H1 (cell line): ENCODE results near the gene MYL5. TPM values are rescaled to one million over a fixed set of nuclear protein-coding genes. Genes with fewer than 3 reads are reported as not detected.

Experiments
- CTCF ChIA-PET: fragments of 300-600 bp; sonication (Branson Sonifier 250); formaldehyde crosslinking; loops from one replicate; lab custom pipeline; 2021; ENCODE audit not compliant: partially characterized antibody; lab: Charles Lee
- POLR2A ChIA-PET: fragments of 300-600 bp; sonication (Branson Sonifier 250); formaldehyde crosslinking; loops from one replicate; lab custom pipeline; 2021; ENCODE audit warnings: inconsistent platforms; ENCODE audit not compliant: partially characterized antibody; lab: Charles Lee
- DNase-seq, 2 experiments: peaks; one replicate each; pipeline versions ENCODE4 v3.0.0 to v3.0.0-alpha.2; 2010 to 2022; ENCODE audit warnings: low spot score in 2 of 2, low read depth in 1 of 2, mixed read lengths in 1 of 2
- FAIRE-seq: peaks from 2 replicates; lab custom pipeline; 2011; peaks lifted over from hg19 to GRCh38; lab: Jason Lieb, UNC
- H2AFZ ChIP-seq: 2 replicates; pipeline ENCODE4 v1.8.1; 2012; ENCODE audit warnings: low read length, inconsistent platforms
- H2AK5ac ChIP-seq: 2 replicates; pipeline ENCODE4 v1.6.1; 2013; ENCODE audit warnings: low read depth, low read length
- H2BK120ac ChIP-seq: replicated peaks from 2 replicates; pipeline ENCODE3; 2013; ENCODE audit warnings: low read depth, low read length, inconsistent platforms
- H2BK12ac ChIP-seq: 2 replicates; pipeline ENCODE4 v1.6.1; 2013; ENCODE audit warnings: low read depth, low read length
- H2BK15ac ChIP-seq: 2 replicates; pipeline ENCODE4 v1.6.1; 2013; ENCODE audit warnings: low read length
- H2BK20ac ChIP-seq: 2 replicates; pipeline ENCODE4 v1.6.1; 2013; ENCODE audit warnings: low read length
- H2BK5ac ChIP-seq: 2 replicates; pipeline ENCODE4 v1.6.1; 2013; ENCODE audit warnings: low read depth, low read length
- H3K14ac ChIP-seq: 2 replicates; pipeline ENCODE4 v1.6.1; 2013; ENCODE audit warnings: inconsistent platforms; ENCODE audit not compliant: insufficient read length
- H3K18ac ChIP-seq: 2 replicates; pipeline ENCODE4 v1.6.1; 2013; ENCODE audit warnings: low read length; ENCODE audit errors: extremely low read depth
- H3K23ac ChIP-seq: 2 replicates; pipeline ENCODE4 v1.6.1; 2013; ENCODE audit warnings: inconsistent platforms; ENCODE audit not compliant: insufficient read length
- H3K23me2 ChIP-seq: 2 replicates; pipeline ENCODE4 v1.6.1; 2013; ENCODE audit warnings: low read depth, low read length
- H3K27ac ChIP-seq: 2 replicates; pipeline ENCODE4 v1.6.1; 2011; ENCODE audit warnings: low read depth, low read length, inconsistent platforms
- H3K27me3 ChIP-seq, 4 experiments: replicated peaks in 1 of 4; 1 replicate in 1 of 4; 2 replicates in 3 of 4; pipeline versions ENCODE4 v1.6.1 to v1.8.1; 2011 to 2013; ENCODE audit warnings: low read length in 3 of 4, mild to moderate bottlenecking in 3 of 4, inconsistent platforms in 2 of 4, mixed read lengths in 2 of 4, moderate library complexity in 1 of 4; ENCODE audit not compliant: control insufficient read depth in 3 of 4, insufficient read depth in 3 of 4; ENCODE audit errors: extremely low read depth in 1 of 4
- H3K36me3 ChIP-seq, 4 experiments: 2 replicates each; pipeline versions ENCODE4 v1.6.1 to v1.8.1; 2011 to 2013; ENCODE audit warnings: mild to moderate bottlenecking in 4 of 4, low read length in 3 of 4, moderate library complexity in 2 of 4, control low read depth in 1 of 4, inconsistent platforms in 1 of 4; ENCODE audit not compliant: insufficient read depth in 4 of 4, control insufficient read depth in 2 of 4
- H3K4ac ChIP-seq: replicated peaks from 2 replicates; pipeline ENCODE3; 2013; ENCODE audit warnings: low read length, low read depth, mixed read lengths, inconsistent platforms; ENCODE audit not compliant: insufficient read length
- H3K4me1 ChIP-seq, 4 experiments: replicated peaks in 1 of 4; 1 replicate in 1 of 4; 2 replicates in 3 of 4; pipeline versions ENCODE4 v1.6.1 to v1.8.1; 2011 to 2013; ENCODE audit warnings: low read length in 3 of 4, inconsistent platforms in 2 of 4, mixed read lengths in 1 of 4; ENCODE audit not compliant: insufficient read depth in 4 of 4, control insufficient read depth in 3 of 4
- H3K4me2 ChIP-seq, 2 experiments: 2 replicates each; pipeline versions ENCODE4 v1.6.1 to v1.8.1; 2011 to 2013; ENCODE audit warnings: low read depth in 2 of 2, low read length in 2 of 2, control low read depth in 1 of 2, inconsistent platforms in 1 of 2, mild to moderate bottlenecking in 1 of 2; ENCODE audit not compliant: insufficient read depth in 1 of 2
- H3K4me3 ChIP-seq, 4 experiments: fragments of 200-600, 300-600 bp in 1 of 4; sonication (generic), shearing (Covaris generic), sonication (Bioruptor Twin) in 1 of 4; 2 replicates each; pipeline versions ENCODE4 v1.5.1 to v1.8.1; 2011 to 2016; ENCODE audit warnings: low read length in 4 of 4, low read depth in 3 of 4, control low read depth in 2 of 4, inconsistent platforms in 2 of 4, mild to moderate bottlenecking in 2 of 4, mixed read lengths in 1 of 4, moderate library complexity in 1 of 4; ENCODE audit not compliant: insufficient read depth in 2 of 4; ENCODE audit errors: extremely low read depth in 1 of 4
- H3K56ac ChIP-seq: replicated peaks from 2 replicates; pipeline ENCODE3; 2013; ENCODE audit warnings: low read depth, mild to moderate bottlenecking, mixed read lengths, low read length, inconsistent platforms; ENCODE audit not compliant: insufficient read length
- H3K79me1 ChIP-seq: 2 replicates; pipeline ENCODE4 v1.6.1; 2013; ENCODE audit warnings: low read depth, low read length, control low read depth
- H3K79me2 ChIP-seq, 2 experiments: 2 replicates each; pipeline versions ENCODE4 v1.6.1 to v1.8.1; 2012 to 2013; ENCODE audit warnings: low read length in 2 of 2, mild to moderate bottlenecking in 2 of 2, inconsistent platforms in 1 of 2; ENCODE audit not compliant: insufficient read depth in 2 of 2, control insufficient read depth in 1 of 2
- H3K9ac ChIP-seq, 4 experiments: replicated peaks in 1 of 4; 1 replicate in 1 of 4; 2 replicates in 3 of 4; pipeline versions ENCODE4 v1.6.1 to v1.8.1; 2011 to 2013; ENCODE audit warnings: low read depth in 3 of 4, low read length in 3 of 4, control low read depth in 2 of 4, mild to moderate bottlenecking in 2 of 4, moderate library complexity in 2 of 4, inconsistent platforms in 1 of 4; ENCODE audit errors: extremely low read depth in 1 of 4
- H3K9me3 ChIP-seq, 2 experiments: 2 replicates each; pipeline versions ENCODE4 v1.6.1 to v1.8.1; 2012 to 2013; ENCODE audit warnings: mild to moderate bottlenecking in 2 of 2, moderate library complexity in 2 of 2, control low read depth in 1 of 2, inconsistent platforms in 1 of 2, low read depth in 1 of 2, low read length in 1 of 2, mixed read lengths in 1 of 2; ENCODE audit not compliant: insufficient read depth in 2 of 2
- H4K20me1 ChIP-seq, 2 experiments: replicated peaks in 1 of 2; 2 replicates each; pipeline versions ENCODE3 to v1.8.1; 2011 to 2013; ENCODE audit warnings: inconsistent platforms in 2 of 2, low read length in 2 of 2, mild to moderate bottlenecking in 1 of 2; ENCODE audit not compliant: insufficient read depth in 2 of 2, control insufficient read depth in 1 of 2
- H4K5ac ChIP-seq: 2 replicates; pipeline ENCODE4 v1.6.1; 2013; ENCODE audit warnings: low read length, low read depth, mixed read lengths, inconsistent platforms; ENCODE audit not compliant: insufficient read length
- H4K8ac ChIP-seq: 2 replicates; pipeline ENCODE4 v1.8.0; 2013; ENCODE audit warnings: mild to moderate bottlenecking, moderate library complexity, low read length, inconsistent platforms; ENCODE audit not compliant: insufficient read depth; ENCODE audit errors: extremely low read depth
- H4K91ac ChIP-seq: replicated peaks from 2 replicates; pipeline ENCODE3; 2013; ENCODE audit warnings: low read length, mixed read lengths, inconsistent platforms; ENCODE audit not compliant: insufficient read length
- CEBPB ChIP-seq: IDR thresholded peaks from 2 replicates; pipeline ENCODE4 v1.6.1; 2012; ENCODE audit warnings: low read depth, low read length
- CTCF ChIP-seq, 3 experiments: IDR thresholded peaks; 1 replicate in 2 of 3; 2 replicates in 1 of 3; pipeline versions ENCODE4 v1.5.1 to v1.6.1; 2011; ENCODE audit warnings: low read length in 3 of 3, mild to moderate bottlenecking in 3 of 3, inconsistent platforms in 2 of 3, low read depth in 1 of 3, moderate library complexity in 1 of 3; ENCODE audit not compliant: insufficient read depth in 1 of 3; ENCODE audit errors: control extremely low read depth in 1 of 3
- GTF2F1 ChIP-seq: IDR thresholded peaks from 2 replicates; pipeline ENCODE4 v1.6.1; 2012; ENCODE audit warnings: low read depth, low read length, improper control_type of control experiment, borderline replicate concordance
- HDAC6 ChIP-seq: IDR thresholded peaks from one replicate; pipeline ENCODE4 v1.7.1; 2012; ENCODE audit warnings: low read depth, mild to moderate bottlenecking, inconsistent platforms, low read length, moderate library complexity
- NRF1 ChIP-seq: IDR thresholded peaks from 2 replicates; pipeline ENCODE4 v1.6.1; 2011; ENCODE audit warnings: mild to moderate bottlenecking, low read depth, low read length, improper control_type of control experiment
- POLR2A ChIP-seq, 2 experiments: IDR thresholded peaks; 1 replicate in 1 of 2; 2 replicates in 1 of 2; pipeline ENCODE4 v1.6.1; 2011; ENCODE audit warnings: low read depth in 2 of 2, low read length in 2 of 2, mild to moderate bottlenecking in 2 of 2; ENCODE audit errors: control extremely low read depth in 1 of 2
- POLR2AphosphoS5 ChIP-seq: IDR thresholded peaks from 2 replicates; pipeline ENCODE4 v1.6.1; 2011; ENCODE audit warnings: low read depth, low read length
- RAD21 ChIP-seq, 2 experiments: IDR thresholded peaks in 1 of 2; conservative IDR thresholded peaks in 1 of 2; 2 replicates each; pipeline ENCODE4 v1.6.1; 2011; ENCODE audit warnings: low read depth in 2 of 2, low read length in 2 of 2, improper control_type of control experiment in 1 of 2, inconsistent platforms in 1 of 2, mild to moderate bottlenecking in 1 of 2, moderate library complexity in 1 of 2
- SIRT6 ChIP-seq: IDR thresholded peaks from one replicate; pipeline ENCODE4 v1.7.1; 2012; ENCODE audit warnings: low read length, inconsistent platforms
- SP1 ChIP-seq: IDR thresholded peaks from 2 replicates; pipeline ENCODE4 v1.6.1; 2011; ENCODE audit warnings: low read depth, low read length
- TAF7 ChIP-seq: optimal IDR thresholded peaks from 2 replicates; pipeline ENCODE3; 2011; ENCODE audit warnings: low read depth, mild to moderate bottlenecking, inconsistent platforms, low read length, moderate library complexity, borderline replicate concordance
- TEAD4 ChIP-seq: IDR thresholded peaks from 2 replicates; pipeline ENCODE4 v1.6.1; 2012; ENCODE audit warnings: low read depth, low read length, inconsistent platforms, mixed read lengths
- WGBS, 2 experiments: shearing (Covaris generic) in 1 of 2; methylation state at CpG; one replicate each; pipeline versions ENCODE4 v1.1.6 to v1.1.7; 2013 to 2015; ENCODE audit warnings: low lambda C conversion rate in 2 of 2, mixed read lengths in 2 of 2, inconsistent platforms in 1 of 2, low coverage in 1 of 2, missing lambda C conversion rate in 1 of 2; ENCODE audit not compliant: insufficient replicate concordance in 2 of 2, insufficient coverage in 1 of 2, insufficient read length in 1 of 2; ENCODE audit errors: extremely low coverage in 1 of 2, missing lambda C conversion rate in 1 of 2; 5-methylcytosine and 5-hydroxymethylcytosine counted together
- polyA plus RNA-seq, 7 experiments: library from polyadenylated mRNA; depleted of rRNA in 3 of 7; stranded (reverse) in 5 of 7; unstranded in 2 of 7; fragments of >200 nt in 5 of 7; fragments of 200-250 nt in 2 of 7; gene quantifications; 1 replicate in 5 of 7; 2 replicates in 1 of 7; 4 replicates in 1 of 7; pipeline versions ENCODE4 v1.2.1 to v1.2.3, GENCODE V29; 2011 to 2013; ENCODE audit warnings: missing spikeins in 2 of 7, mixed read lengths in 2 of 7
- total RNA-seq: library from RNA; stranded (reverse); fragmentation: NEBNext Ultra II Directional; extraction: Animal tissue kit (Norgen Biotek cat#: 25700); gene quantifications from 2 replicates; pipeline ENCODE4 v1.2.1, GENCODE V29; 2021

MYL5 gene
- total and polyA plus RNA-seq, 2 of the 8 experiments (the other 6 are each of a cell fraction or from before 2014, with no cell fraction given) = 5.7 to 6.8 TPM

GRCh38 chr4:679629-680028, 5.3 kb downstream of the MYL5 start:
- Histone ChIP-seq H4K8ac (no peak overlapping the region), H4K91ac (no peak overlapping the region), H3K23ac (no peak overlapping the region), H2BK12ac (no peak overlapping the region), H2BK5ac (no peak overlapping the region; the same call in 1 of the 2 replicates), H3K4me2 (no peak overlapping the region), H2BK20ac (no peak overlapping the region), H3K9ac (no peak overlapping the region), H3K4me1 (peaks cover 0 to 19% (median 6%) of the 10 kb centered on the region in 4 experiments; a peak in 5 of 7 replicates), H3K4me3 (no peak overlapping the region), H2BK15ac (no peak overlapping the region), H3K79me2 (no peaks in the 10 kb centered on the region), H2BK120ac (no peak overlapping the region), H3K79me1 (no peaks in the 10 kb centered on the region), H2AK5ac (no peak overlapping the region), H3K36me3 (no peaks in the 10 kb centered on the region), H3K14ac (no peak overlapping the region), H4K20me1 (peaks cover 0 to 10% of the 10 kb centered on the region in 2 experiments), H4K5ac (no peak overlapping the region), H3K23me2 (peaks cover 5% of the 10 kb centered on the region; the same call in 1 of the 2 replicates), H3K27me3 (no peaks in the 10 kb centered on the region; a peak in 2 of 7 replicates), H2AFZ (no peak overlapping the region), H3K9me3 (no peaks in the 10 kb centered on the region), H3K27ac (no peak overlapping the region), H3K56ac (no peak overlapping the region), H3K4ac (no peak overlapping the region), H3K18ac (no peak overlapping the region)
- DNase-seq (no peak), FAIRE-seq (no peak)
- ChIA-PET POLR2A (interaction anchor here (0.8 to 5.6 kb wide), 5 partner anchors 10 to 176 kb away, joined by 4 to 25 read pairs (median 5); no protein-coding TSS in a partner anchor), CTCF (interaction anchor here (1.3 to 1.4 kb wide), 3 partner anchors 21 to 78 kb away, joined by 4 read pairs; no protein-coding TSS in a partner anchor)
- 93% methylated on average over 10 of the region's 11 CpGs; no CpG with 5 or more reads in 1 of the 2 experiments for WGBS, 2 experiments
- no peak for TF ChIP-seq GTF2F1
- no peak for TF ChIP-seq POLR2AphosphoS5
- TF ChIP-seq NRF1 = no peak
- no peak for TF ChIP-seq CTCF (IDR thresholded peaks at IDR 0.05; ENCODE audit: control extremely low read depth in 1 of 3, insufficient read depth in 1 of 3, low read depth in 1 of 3, low read length in 3 of 3)
- TF ChIP-seq HDAC6 = no peak
- no peak for TF ChIP-seq RAD21 (IDR thresholded peaks at IDR 0.05 in 1 of 2, conservative IDR thresholded peaks at IDR 0.05 in 1 of 2; ENCODE audit: low read depth in 2 of 2, low read length in 2 of 2)
- no peak for TF ChIP-seq TEAD4
- no peak for TF ChIP-seq TAF7
- no peak for TF ChIP-seq SIRT6
- TF ChIP-seq SP1 = no peak
- TF ChIP-seq POLR2A (IDR thresholded peaks at IDR 0.05; ENCODE audit: control extremely low read depth in 1 of 2, low read depth in 2 of 2, low read length in 2 of 2) = no peak
- no peak for TF ChIP-seq CEBPB
